Stimulated activated CD8-positive, alpha-beta memory T cell treated with anti-CD3 and anti-CD28 coated beads, Interleukin-15, amount 100 ng/mL, for 24 hours (primary cell): ENCODE data around the gene NCAPH2.

Source experiments
- DNase-seq: peaks from one replicate; pipeline ENCODE4 v3.0.0-alpha.2; 2020; ENCODE audit warnings: low read depth

Gene NCAPH2

DNA sequence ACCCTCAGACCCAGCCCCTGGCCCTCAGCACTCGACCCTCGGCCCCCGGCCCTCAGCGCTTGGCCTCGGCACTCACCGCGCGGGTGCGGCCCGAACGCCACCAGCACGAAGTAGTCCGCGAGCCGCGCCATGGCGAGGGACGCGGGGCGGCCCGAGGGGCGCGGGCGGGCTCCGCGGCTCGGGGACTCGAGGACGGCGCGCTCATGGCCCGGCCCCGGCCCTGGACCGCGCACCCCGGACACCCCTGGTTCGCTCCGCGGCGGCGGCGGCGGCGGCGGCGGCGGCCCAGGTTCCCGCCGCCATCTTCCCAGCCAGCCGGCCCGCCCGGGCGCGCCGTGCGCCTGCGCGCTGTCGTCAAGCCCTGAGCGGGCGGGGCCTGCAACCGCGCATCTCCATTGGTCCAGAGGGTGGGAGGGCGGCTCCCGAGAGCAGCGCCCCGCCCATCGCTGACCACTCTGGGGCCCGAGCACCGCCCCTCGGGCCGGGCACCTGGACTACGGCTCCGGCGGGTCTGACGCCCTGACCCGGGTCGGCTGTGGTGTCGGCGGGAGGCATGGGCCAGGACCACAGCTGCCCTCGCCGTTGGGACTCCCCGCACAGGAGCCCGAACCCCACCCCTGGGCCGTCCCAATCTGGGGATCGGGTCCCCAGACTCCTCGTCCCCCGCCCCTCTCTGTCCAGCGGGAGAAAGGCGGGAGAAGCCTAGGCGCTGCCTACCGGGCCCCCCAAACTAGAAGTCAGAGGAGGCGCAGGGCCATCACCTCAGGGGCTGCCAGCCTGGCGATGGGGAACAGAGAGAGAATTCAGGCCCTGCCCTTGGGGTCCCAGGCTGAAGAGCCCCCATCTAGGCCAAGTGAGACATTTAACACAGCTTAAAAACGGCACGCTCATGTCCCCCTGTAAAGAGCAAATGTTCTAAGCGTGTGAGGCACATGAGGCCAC is 33.0 kb upstream of the NCAPH2 start, which contains the start of gene SBF1:
Gene SBF1, minus strand, starts transcription at position 326 of the 942 bp plus-strand sequence. Its CDS starts 195 bp downstream, at position 131.
- DNase-seq = peak; percentile 79

DNA sequence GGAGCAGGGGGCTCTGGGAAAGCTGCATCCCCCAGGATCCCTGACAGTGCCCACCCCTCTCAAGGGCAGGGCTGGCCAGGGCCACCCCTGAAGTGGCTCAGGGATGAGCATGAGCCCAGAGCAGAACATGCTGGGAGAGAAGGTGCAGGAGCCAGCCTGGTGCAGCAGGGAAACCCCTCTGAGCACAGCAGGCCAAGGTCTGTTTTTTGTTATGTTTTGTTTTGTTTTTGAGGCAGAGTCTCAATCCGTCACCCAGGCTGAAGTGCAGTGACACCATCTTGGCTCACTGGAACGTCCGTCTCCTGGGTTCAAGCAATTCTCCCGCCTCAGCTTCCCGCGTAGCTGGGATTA is 32.4 kb upstream of the NCAPH2 start:
- no peak for DNase-seq

DNA sequence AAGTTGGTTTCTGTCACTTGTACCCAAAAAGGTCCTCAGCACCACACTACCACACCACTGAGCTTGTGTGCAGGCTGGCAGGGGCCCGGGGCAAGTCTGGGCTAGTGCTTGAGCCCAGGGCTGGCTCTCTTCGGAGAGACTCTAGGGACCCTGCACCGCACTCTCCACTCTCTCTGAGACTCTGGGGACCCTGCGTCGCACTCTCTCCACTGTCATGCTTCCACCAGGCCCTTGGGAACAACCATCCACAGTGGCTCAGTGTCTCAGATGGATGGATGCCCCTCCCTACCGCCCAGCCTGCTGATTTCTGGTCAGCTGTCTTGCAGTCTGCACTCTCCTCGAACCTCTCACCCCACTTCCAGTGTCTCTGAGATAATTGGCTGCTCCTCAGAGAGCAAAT is 31.2 kb upstream of the NCAPH2 start:
- no peak for DNase-seq

DNA sequence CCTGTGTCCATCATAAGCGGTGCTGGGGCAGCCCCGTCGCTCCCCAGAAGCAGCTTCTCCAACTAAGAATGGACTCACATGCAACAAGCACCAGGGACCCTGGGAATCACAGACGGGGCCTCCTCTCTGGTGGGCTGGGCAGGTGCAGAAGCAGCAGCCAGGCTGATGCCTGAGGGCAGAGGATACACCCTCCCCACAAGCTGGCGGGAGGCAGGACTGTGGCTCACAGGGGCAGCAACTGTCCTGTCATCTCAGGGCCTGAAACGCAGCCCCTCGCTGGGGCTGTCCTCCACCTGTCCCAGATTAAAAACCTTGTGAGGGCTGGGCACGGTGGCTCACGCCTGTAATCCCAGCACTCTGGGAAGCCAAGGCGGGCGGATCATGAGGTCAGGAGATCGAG is 30.1 kb upstream of the NCAPH2 start:
- no peak for DNase-seq

DNA sequence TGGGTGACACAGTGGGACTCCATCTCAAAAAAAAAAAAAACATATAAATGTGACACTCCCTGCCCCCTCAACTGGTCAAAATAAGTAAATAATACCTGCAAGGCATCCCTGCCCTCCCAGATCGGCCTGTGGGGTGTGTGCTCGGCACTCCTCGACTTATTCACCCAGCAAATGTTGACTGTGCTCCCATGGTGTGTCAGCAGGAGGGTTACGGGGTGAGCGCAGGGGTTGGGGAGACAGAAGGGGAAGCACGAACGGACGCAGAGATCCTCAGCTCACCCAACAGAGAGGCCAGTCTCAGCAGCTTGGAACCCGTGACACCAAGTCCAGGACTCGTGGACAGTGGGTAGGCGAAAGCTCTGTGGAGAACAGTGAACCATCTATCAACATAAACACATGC is 28.3 kb upstream of the NCAPH2 start:
- DNase-seq = no peak

DNA sequence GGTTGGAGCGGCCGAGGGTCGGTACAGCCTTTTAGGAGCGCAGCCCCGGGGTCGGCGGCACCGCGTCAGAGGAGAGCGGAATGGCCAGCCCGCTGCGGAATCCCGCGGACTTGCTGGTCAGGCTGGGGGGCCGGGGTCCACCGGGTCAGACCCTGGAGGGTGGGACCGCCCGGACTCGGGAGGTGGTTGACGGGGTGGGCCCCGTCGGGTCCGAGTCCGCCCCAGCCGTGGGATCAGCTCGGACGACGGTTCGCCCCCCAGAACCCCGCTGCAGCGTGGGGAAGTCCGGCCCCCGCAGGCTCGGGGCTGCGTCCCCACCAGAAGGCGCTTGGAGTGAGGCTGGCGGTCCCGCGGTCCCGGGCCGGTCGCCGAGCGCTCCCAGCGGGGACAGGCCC is 27.0 kb upstream of the NCAPH2 start:
- DNase-seq = no peak

DNA sequence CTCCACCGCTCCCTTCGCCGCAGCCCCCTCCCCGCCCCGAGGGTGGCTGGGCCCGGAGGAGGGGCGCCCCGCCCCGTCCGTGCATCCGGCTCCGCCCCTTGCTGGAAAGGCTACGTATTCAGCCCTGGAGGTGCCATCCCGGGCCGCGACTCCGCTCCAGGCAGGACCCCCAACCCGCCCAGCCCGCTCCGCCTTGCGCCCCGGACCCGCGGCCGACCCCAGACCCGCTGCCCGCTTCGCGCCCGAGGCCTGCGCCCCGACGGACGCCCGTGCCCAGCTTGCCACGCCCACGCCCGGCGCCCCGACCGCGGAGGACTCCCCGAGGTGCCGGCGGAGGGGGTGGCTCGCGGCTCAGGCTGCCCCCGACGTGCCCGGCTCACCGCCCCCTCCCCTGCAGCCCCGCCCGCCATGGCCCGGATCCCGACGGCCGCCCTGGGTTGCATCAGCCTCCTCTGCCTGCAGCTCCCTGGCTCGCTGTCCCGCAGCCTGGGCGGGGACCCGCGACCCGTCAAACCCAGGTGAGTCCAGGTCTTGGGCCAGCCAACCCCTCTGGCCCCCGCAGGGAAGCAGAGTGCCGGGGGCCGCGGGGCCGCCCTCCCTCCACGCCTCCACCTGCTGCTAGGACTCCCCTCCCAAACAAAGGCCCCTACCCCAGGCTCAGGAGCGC is 26.5 kb upstream of the NCAPH2 start, which contains the start of gene ADM2:
Gene ADM2, plus strand, starts transcription at position 104 of the 667 bp plus-strand sequence. Its CDS starts 305 bp downstream, at position 409.
- DNase-seq = no peak

DNA sequence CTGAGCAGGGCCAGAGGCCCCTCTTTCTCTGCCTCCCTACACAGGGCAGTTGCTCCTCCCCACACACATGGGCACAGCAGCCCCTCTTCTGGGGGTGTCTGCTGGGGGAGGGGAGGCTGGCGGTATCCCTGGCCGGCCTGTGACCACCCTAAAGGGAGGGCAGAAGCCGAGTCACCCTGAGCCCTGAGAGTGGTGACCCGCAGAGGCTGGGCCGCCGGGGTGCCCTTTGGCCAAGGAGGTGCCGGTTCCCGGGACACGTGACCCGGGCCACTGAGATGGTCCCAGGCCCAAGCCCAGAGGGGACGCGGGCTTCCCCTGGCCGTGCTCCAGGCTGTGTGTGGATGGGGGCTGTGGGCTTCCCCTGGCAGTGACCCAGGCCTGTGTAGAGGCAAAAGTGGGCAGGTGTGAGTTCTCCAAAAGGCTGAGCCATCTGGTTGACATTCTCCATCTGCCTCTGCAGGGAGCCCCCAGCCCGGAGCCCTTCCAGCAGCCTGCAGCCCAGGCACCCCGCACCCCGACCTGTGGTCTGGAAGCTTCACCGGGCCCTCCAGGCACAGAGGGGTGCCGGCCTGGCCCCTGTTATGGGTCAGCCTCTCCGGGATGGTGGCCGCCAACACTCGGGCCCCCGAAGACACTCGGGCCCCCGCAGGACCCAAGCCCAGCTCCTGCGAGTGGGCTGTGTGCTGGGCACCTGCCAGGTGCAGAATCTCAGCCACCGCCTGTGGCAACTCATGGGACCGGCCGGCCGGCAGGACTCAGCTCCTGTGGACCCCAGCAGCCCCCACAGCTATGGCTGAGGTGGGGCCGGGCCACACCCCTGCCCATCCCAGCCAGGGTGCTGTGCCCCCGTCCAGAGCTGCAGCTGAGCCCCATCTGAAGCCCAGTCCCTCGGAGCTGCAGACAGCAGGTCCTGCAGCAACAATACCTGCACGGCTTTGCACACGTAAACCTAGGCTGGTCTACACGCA is 25.6 kb upstream of the NCAPH2 start:
- no peak for DNase-seq

DNA sequence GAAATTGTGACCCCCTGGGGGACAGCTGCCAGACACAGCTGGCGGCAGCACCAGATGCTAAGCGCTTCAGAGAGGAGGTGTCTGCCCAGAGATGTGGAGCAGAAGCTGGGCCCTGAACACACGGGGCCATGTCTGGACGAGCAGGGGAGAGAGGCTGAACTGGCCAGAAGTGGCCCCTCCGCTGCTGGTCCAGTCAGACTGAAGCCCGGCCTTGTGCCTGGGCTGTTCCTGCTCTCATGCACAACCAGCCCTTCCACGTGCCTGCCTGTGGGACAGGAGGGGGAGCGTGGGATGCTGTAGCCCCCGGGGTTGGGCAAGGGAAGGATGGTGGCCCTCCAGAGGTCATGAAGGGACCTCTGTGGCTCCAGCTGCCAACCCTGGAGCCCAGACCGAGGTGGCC is 24.9 kb upstream of the NCAPH2 start:
- no peak for DNase-seq

DNA sequence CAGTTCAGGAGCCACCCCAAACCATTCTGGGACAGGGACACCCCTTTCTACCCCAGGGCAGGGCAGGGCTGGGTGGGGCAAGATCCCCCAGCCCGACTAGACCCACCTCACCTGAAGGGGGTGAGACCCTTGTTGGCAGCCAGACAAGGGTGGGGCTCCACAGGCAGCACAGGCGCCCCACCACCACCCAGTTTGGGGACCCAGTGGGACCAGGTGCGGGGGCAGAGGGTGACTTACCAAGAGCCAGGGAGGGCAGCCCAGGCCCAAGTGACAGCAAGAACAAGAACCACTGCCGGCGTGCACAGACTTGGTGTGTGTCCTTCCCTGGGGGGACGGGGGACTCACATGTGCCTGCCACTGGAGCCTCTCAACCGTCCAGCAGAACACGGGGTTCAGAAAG is 24.5 kb upstream of the NCAPH2 start:
- no peak for DNase-seq

DNA sequence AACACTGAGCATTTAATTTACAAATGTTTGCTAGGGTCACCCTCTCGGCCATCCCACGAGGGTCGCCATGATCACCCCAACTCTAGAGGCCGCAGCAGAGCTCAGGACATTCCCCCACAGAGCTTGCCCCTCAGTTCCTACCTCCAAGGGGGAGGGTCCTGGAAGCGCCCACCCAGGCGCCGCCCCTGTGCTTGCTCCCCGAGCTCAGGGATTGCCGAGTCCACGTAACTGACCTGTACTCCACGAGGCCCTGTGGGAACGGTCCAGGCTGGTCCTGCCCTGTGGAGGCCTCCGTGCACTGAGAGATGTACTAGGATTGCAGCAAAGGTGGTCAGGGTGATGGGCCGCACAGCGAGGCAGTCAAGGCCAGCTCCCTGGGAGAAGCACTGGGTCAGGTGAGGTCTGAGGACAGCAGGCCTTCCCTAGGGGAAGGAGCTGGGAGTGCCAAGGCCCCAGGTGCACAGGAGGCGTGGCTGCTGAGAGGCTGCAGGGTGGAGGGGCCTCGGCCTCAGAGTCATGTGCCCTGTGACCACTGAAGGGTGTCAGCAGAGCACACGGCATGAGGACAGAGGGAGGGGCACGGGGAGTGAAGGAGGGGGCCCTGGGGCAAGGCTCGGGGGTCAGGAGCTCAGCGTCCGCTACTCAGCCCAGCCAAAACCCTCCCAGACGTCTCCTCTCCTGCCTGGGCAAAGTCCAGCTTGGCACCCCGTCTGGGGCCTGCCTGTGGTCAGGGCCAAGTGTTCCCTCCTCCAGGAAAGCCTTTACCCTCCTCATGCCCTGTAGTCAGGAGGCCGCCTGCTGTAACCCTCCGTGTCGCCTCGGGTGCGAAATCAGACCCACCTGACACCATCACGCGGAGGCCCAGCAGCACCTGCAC is 23.8 kb upstream of the NCAPH2 start:
- DNase-seq = no peak

DNA sequence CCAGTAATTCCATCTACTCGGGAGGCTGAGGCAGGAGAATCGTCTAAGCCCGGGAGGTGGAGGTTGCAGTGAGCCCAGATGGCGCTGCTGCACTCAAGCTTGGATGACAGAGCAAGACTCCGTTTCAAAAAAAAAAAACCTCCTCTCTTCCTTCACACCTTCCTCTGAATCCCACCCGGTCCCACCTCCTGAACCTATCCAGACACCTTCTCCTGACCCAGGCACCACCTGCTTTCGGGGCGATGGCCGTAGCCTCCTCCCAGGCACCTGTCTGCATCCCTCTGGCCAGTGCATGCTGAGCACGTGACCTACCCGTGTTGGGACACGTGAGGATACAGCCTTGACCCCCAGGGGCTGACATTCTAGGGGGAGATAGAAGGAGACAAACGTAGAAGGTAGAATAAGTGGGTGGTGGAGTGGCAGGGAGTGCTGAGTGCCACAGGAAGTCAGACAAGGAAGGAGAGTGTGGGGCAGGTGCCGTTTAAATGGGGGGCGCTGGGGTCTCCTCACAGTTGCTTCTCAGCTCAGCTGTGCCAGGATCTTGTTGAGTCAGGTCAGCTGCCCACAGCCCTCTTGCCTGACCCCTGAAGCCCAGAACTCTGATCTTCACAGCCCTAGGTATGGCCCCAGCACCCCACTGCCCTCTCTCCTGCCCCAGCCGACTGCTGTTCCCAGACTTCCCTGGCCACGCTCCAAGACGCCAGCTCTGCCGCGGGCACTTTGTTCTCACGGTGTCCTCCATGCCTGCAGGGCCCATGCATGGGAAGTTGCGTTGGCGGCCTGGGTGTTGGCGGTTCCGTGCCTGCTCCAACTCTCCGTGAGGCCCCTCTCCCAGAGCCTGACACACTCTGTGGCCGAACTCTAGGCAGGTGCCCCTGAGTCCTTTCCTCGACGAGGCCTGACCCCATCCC is 22.5 kb upstream of the NCAPH2 start:
- DNase-seq = no peak

DNA sequence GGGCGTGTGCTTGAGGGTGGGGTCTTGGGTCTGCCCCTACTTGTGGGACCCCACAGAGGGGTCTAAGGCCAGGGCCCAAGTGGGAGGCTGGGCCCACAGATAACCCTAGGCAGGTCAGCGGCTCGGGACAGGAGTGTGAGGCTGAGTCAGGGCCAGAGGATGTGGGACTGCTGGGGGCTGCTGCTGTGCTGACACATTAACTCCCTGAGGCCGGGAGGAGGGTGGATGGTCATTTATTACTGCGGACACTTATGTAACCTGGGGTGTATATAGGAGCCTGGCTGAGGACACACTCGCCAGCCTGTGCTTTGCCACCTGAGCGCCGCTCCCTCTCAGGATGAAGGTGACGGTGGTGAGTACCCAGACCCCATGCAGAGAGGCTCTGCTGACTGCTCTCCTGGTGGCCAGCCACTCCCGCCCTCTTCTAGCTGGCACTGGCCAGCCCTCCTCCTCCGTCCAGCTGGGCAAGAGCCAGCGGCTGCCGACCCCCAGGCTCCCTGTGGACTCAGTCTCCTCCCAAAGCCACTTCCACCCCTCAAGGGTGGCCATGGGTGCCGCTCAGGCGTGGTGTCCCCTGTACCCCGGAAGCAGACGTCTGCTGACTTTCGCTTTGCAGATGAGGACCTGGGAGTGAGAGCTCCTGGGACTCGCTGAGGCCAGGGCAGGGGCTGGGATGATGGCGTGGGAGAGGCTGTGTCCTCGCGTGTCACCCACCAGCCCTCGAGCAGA is 21.3 kb upstream of the NCAPH2 start, which contains the start of gene MIOX:
Gene MIOX, plus strand, starts transcription at position 299 of the 729 bp plus-strand sequence. Its CDS starts 39 bp downstream, at position 338.
- no peak for DNase-seq

DNA sequence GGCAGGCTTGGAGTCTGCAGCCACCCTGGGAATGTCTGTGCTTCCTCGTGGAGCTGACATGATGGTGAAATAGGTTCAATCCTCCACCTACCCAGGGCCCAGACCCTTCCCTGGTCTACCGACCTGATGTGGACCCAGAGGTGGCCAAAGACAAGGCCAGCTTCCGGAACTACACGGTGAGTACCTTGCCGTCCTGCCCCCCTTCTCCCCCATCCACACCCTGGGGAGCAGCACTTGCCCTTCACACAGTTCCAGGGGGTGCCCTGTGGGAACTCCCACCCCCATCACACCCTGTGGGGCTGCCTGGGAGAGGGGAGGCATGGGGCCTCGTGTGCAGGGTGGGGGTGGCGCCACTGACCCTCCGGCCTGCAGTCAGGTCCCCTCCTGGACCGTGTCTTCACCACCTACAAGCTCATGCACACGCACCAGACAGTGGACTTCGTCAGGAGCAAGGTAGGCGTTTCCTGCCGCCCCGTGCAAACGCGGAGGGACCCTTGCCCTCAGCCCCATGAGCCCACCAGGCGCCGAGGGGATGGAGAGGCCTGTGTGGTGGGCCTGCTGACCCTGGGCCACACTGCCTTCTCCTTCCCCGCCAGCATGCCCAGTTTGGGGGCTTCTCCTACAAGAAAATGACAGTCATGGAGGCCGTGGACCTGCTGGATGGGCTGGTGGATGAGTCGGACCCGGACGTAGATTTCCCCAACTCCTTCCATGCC is 20.6 kb upstream of the NCAPH2 start:
- DNase-seq = no peak

DNA sequence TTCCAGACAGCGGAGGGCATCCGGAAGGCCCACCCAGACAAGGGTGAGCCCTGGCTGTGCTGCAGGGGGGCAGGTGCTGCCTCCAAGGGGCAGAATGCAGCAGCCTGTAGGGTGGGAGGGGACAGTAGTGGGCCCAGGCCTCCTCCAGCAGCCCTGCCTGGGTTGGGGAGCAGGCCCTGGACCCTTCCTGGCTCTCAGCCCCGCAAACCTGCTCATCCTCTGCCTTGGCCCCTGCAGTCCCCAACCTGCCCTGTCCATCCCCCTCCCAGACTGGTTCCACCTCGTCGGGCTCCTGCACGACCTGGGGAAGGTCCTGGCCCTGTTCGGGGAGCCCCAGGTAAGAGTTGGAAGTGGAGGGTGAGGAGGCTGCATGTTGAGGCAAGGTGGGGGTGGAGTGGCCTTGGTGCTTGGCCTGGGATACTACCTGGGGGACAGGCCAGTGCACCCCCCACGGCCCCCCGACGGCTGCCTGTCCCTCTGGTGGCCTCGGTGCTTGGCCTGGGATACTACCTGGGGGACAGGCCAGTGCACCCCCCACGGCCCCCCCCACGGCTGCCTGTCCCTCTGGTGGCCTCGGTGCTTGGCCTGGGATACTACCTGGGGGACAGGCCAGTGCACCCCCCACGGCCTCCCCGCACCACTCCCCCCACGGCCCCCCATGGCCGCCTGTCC is 19.9 kb upstream of the NCAPH2 start:
- no peak for DNase-seq

DNA sequence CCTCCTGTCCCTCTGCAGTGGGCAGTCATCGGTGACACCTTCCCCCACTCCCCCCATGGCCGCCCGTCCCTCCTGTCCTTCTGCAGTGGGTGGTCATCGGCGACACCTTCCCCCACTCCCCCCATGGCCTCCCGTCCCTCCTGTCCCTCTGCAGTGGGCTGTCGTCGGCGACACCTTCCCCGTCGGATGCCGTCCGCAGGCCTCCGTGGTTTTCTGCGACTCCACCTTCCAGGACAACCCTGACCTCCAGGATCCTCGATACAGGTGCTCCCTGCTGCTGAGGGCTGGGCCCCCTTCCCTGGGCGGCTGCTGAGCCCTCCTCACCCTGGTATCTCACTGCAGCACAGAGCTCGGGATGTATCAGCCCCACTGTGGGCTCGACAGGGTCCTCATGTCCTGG is 19.1 kb upstream of the NCAPH2 start:
- no peak for DNase-seq

DNA sequence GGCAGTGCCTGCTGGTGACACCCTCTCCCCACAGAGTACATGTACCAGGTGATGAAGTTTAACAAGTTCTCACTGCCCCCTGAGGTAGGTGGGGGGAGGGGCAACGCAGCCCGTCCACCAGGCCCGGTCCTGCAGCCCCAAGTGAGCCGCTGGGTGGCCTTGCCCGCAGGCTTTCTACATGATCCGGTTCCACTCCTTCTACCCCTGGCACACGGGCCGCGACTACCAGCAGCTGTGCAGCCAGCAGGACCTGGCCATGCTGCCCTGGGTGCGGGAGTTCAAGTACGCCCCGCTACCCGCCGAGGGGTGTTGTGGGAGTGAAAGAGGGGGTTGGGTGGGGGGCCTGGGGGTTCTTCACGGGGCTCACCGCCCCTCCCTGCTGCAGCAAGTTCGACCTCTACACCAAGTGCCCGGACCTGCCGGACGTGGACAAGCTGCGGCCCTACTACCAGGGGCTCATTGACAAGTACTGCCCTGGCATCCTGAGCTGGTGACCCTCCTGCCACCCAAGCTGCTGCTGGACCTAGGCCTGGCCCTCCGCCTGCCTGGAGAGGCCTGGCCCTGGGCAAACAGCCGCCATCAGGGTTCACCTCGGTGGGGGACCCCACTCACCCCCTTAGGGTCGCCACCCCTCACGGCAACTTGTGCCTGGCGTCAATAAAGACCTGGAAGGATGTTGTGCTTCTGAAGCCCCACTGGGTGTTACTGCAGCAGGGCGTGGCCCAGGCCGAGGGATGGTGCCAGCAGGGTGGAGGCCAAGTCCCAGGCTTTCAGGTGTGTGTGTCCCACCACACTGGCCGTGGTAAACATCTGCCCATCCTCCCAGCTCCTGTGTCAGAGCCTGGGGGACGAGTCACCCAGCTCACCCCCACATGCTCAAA is 18.4 kb upstream of the NCAPH2 start:
- no peak for DNase-seq
